GM18909 (cell line): ENCODE data around the gene MMRN2.
"Not testable (repeated sequence)": the region's sequence is repeated elsewhere in the genome, so short reads cannot be mapped to it uniquely, and the experiment has no call there.

Source experiments
- ATAC-seq: cut with Tn5 transposase; IDR thresholded peaks from one replicate; pipeline ENCODE4 v1.9.1; 2021; ENCODE audit warnings: mild to moderate bottlenecking; ENCODE audit not compliant: unreplicated experiment, poor library complexity

MMRN2 gene

GRCh38 chr10:86957471-86958115 lies at the start of gene MMRN2:
TSS of gene MMRN2 (minus strand) at chr10:86957615. CDS start at chr10:86957541, 74 bp downstream.
- no peak for ATAC-seq

GRCh38 chr10:87007124-87007523 lies 49.7 kb upstream of the MMRN2 start:
- not testable (repeated sequence) for ATAC-seq

- no peak for ATAC-seq
These were observed 43.1 kb upstream of the MMRN2 start for GRCh38 chr10:87000491-87000890.

- not testable (repeated sequence) for ATAC-seq
These were observed 42.5 kb upstream of the MMRN2 start for GRCh38 chr10:86999802-87000403.

- no peak for ATAC-seq
These were observed 35.5 kb upstream of the MMRN2 start for GRCh38 chr10:86992929-86993328.

- no peak for ATAC-seq
These were observed 35.0 kb upstream of the MMRN2 start for GRCh38 chr10:86992456-86992855.

- not testable (repeated sequence) for ATAC-seq
These were observed 33.9 kb upstream of the MMRN2 start for GRCh38 chr10:86991362-86991761.

GRCh38 chr10:86988520-86988919 lies 31.1 kb upstream of the MMRN2 start:
- ATAC-seq: no peak

GRCh38 chr10:86984498-86984897 lies 27.1 kb upstream of the MMRN2 start:
- ATAC-seq: not testable (repeated sequence)

- no peak for ATAC-seq
These were observed 24.3 kb upstream of the MMRN2 start for GRCh38 chr10:86981716-86982115.

GRCh38 chr10:86981020-86981419 lies 23.6 kb upstream of the MMRN2 start:
- ATAC-seq: not testable (repeated sequence)

GRCh38 chr10:86979977-86980448 lies 22.6 kb upstream of the MMRN2 start:
- ATAC-seq: no peak

- ATAC-seq: no peak
These were observed 21.9 kb upstream of the MMRN2 start for GRCh38 chr10:86979296-86979818.

- not testable (repeated sequence) for ATAC-seq
These were observed 21.0 kb upstream of the MMRN2 start for GRCh38 chr10:86978457-86978856.

GRCh38 chr10:86976362-86977056 lies 19.1 kb upstream of the MMRN2 start:
- ATAC-seq: no peak

GRCh38 chr10:86974484-86974883 lies 17.1 kb upstream of the MMRN2 start:
- no peak for ATAC-seq

GRCh38 chr10:86972613-86973380 lies 15.4 kb upstream of the MMRN2 start:
- no peak for ATAC-seq

- peak; percentile 79 for ATAC-seq
These were observed 14.0 kb upstream of the MMRN2 start for GRCh38 chr10:86971232-86971991.

GRCh38 chr10:86970982-86971231 lies 13.5 kb upstream of the MMRN2 start:
- ATAC-seq: no peak
